Lower leg skin (tissue), 3 donors: ENCODE data around the gene CTDSPL.

ENCODE experiments used
- POLR2A ChIP-seq, 2 donors: fragments of 450-650 bp; IDR thresholded peaks; one replicate each; pipeline ENCODE4 v1.6.1; 2016 to 2017; ENCODE audit warnings: antibody characterized with exemption in 2 of 2, mild to moderate bottlenecking in 1 of 2, moderate library complexity in 1 of 2
- TF ChIP-seq, protein P1 (sequence below), 3 donors: fragments of 450-650 bp; IDR thresholded peaks; one replicate each; pipeline ENCODE4 v1.5.1; 2016; ENCODE audit warnings: antibody characterized with exemption in 3 of 3, mild to moderate bottlenecking in 3 of 3, moderate library complexity in 2 of 3

DNA sequence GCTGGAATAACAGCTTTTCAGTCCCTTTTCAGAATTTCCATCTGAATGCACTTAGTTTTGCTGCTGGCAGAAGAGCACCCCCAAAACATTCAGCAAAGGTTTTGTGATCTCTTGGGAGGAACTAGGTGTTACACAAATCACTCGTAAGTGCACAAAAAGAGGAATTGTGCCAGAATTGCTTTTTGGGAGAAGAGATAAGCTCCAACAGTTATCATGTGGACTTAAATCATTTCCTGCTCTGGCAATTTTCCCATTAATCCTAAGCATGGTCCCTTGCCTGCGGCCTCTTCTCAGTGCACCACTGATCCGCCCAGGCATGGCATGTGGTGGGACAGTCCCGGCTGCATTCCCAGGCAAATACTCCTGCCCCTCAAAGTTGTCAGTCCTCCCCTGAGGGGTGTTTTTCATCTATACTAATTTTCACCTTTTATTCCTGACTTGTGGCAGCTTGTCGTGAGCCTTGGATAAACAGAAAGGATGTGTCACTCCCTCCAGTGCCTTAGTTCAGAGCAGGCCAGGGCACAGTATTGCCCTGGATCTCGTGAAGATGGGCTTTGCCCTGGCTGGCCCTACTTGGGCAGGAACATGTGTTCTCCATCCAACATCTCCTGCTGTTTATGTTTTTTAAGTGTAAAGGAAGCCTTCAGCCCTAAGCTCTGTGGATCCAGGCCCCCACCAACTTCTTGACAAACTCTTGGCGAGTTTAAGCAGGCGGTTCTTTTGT is 84.3 kb downstream of the CTDSPL start:
- TF ChIP-seq, protein P1, sequence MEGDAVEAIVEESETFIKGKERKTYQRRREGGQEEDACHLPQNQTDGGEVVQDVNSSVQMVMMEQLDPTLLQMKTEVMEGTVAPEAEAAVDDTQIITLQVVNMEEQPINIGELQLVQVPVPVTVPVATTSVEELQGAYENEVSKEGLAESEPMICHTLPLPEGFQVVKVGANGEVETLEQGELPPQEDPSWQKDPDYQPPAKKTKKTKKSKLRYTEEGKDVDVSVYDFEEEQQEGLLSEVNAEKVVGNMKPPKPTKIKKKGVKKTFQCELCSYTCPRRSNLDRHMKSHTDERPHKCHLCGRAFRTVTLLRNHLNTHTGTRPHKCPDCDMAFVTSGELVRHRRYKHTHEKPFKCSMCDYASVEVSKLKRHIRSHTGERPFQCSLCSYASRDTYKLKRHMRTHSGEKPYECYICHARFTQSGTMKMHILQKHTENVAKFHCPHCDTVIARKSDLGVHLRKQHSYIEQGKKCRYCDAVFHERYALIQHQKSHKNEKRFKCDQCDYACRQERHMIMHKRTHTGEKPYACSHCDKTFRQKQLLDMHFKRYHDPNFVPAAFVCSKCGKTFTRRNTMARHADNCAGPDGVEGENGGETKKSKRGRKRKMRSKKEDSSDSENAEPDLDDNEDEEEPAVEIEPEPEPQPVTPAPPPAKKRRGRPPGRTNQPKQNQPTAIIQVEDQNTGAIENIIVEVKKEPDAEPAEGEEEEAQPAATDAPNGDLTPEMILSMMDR (IDR thresholded peaks at IDR 0.05): no peak
- TF ChIP-seq POLR2A (IDR thresholded peaks at IDR 0.05): no peak
